Chondrocyte (in vitro differentiated cells): ENCODE data around the gene ADRA1B. TPM values are rescaled to one million over a fixed set of nuclear protein-coding genes. Genes with fewer than 3 reads are reported as not detected.

Source experiments
- DNase-seq: peaks from one replicate; pipeline ENCODE4 v3.0.0; 2021; ENCODE audit warnings: mixed read lengths, low spot score
- H3K27ac Mint-ChIP-seq: one replicate; pipeline ENCODE4 v1.8.0; 2021; ENCODE audit warnings: mild to moderate bottlenecking, moderate library complexity, mixed read lengths; ENCODE audit not compliant: unreplicated experiment
- H3K27me3 Mint-ChIP-seq: 2 replicates; pipeline ENCODE4 v1.8.0; 2021; ENCODE audit warnings: low read depth, mixed read lengths
- H3K36me3 Mint-ChIP-seq: 2 replicates; pipeline ENCODE4 v1.8.0; 2021; ENCODE audit warnings: low read depth, mixed read lengths
- H3K4me1 Mint-ChIP-seq: 2 replicates; pipeline ENCODE4 v1.8.0; 2021; ENCODE audit warnings: low read depth, mild to moderate bottlenecking, mixed read lengths
- H3K4me3 Mint-ChIP-seq: one replicate; pipeline ENCODE4 v1.8.0; 2021; ENCODE audit warnings: mild to moderate bottlenecking, moderate library complexity, mixed read lengths; ENCODE audit not compliant: unreplicated experiment
- H3K9me3 Mint-ChIP-seq: 2 replicates; pipeline ENCODE4 v1.8.0; 2021; ENCODE audit warnings: low read depth, mixed read lengths
- CTCF ChIP-seq: fragments of 200-600 bp; sonication (generic); IDR thresholded peaks from 2 replicates; pipeline ENCODE4 v1.5.0; 2021; ENCODE audit warnings: antibody characterized with exemption, mild to moderate bottlenecking, moderate library complexity
- total RNA-seq: library from RNA; stranded (reverse); gene quantifications from 3 replicates; pipeline ENCODE4 v1.2.1, GENCODE V29; 2021

ADRA1B gene
- total RNA-seq, 1 donor from 2014 or later: 0.72 TPM

DNA sequence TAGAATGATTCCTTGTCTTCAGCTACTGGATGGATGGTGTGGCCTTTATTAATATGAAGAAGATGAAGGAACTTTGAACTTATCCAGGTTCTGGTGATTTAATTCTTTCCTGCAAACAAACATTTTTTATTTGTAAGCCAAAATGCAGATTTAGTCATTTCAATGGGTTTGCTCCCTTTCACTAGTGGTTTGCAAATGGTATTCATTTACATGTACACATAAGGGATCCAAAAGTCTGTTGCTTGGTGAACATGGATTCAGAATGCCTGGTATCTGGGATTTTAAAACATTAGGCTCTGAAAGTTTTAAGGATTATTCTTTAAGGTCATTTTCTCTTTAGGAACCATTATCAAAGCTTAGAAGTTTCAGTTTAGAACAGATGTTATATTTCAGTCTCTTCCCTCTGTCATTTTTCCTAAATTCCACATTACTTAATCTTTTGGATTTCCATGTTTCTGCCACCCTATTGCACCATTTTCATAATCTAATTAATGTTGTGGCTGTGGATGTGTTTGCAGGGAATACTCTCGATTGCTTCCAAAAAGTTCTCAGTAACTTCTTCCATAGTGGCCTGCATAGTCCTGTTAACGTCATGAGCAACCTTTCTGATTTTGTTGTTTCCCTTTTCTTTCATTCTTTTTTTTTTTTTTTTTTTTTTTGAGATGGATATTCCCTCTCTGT lies 102.8 kb downstream of the ADRA1B start:
- DNase-seq: no peak
- peaks cover 8% of the 10 kb centered on the region for H3K4me1 Mint-ChIP-seq
- no peaks in the 10 kb centered on the region for H3K9me3 Mint-ChIP-seq
- H3K27me3 Mint-ChIP-seq: no peaks in the 10 kb centered on the region
- no peak overlapping the region for H3K4me3 Mint-ChIP-seq
- peaks cover 3% of the 10 kb centered on the region for H3K36me3 Mint-ChIP-seq
- no peak for TF ChIP-seq CTCF
- no peak overlapping the region for H3K27ac Mint-ChIP-seq

- Mint-ChIP-seq H3K9me3 (no peaks in the 10 kb centered on the region), H3K4me1 (peaks cover 8% of the 10 kb centered on the region)
These were observed 104.0 kb downstream of the ADRA1B start for GRCh38 chr5:160020266-160020770.

DNA sequence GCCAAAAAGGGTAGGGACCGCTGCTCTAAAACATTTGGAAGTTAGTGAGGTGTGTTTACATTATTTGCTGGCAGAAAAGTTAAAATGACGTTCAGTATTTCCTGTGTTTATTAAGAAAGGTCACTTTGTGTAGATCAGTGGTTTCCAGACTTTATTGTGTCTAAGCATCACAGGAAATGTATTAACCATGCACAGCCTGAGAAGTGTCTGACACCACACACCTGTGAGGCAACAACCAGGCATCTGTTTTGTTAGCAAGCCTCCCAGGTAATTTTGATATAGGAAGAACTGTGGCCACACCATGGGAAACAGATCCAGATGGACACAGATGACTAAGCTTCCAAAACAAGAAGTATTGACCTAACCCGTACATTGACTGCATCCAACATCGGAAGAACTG lies 104.7 kb downstream of the ADRA1B start:
- H3K27ac Mint-ChIP-seq: no peak overlapping the region
- peaks cover 8% of the 10 kb centered on the region for H3K36me3 Mint-ChIP-seq
- no peak overlapping the region for H3K4me3 Mint-ChIP-seq
- no peak for TF ChIP-seq CTCF
- no peaks in the 10 kb centered on the region for H3K9me3 Mint-ChIP-seq
- H3K4me1 Mint-ChIP-seq: peaks cover 12% of the 10 kb centered on the region
- H3K27me3 Mint-ChIP-seq: no peaks in the 10 kb centered on the region
- no peak for DNase-seq

More at GRCh38 chr5:160020266-160020770, 104.0 kb downstream of the ADRA1B start:
- Mint-ChIP-seq H3K4me3 (no peak overlapping the region), H3K27me3 (no peaks in the 10 kb centered on the region), H3K27ac (no peak overlapping the region), H3K36me3 (peaks cover 3% of the 10 kb centered on the region)
- no peak for DNase-seq
- TF ChIP-seq CTCF: no peak

DNA sequence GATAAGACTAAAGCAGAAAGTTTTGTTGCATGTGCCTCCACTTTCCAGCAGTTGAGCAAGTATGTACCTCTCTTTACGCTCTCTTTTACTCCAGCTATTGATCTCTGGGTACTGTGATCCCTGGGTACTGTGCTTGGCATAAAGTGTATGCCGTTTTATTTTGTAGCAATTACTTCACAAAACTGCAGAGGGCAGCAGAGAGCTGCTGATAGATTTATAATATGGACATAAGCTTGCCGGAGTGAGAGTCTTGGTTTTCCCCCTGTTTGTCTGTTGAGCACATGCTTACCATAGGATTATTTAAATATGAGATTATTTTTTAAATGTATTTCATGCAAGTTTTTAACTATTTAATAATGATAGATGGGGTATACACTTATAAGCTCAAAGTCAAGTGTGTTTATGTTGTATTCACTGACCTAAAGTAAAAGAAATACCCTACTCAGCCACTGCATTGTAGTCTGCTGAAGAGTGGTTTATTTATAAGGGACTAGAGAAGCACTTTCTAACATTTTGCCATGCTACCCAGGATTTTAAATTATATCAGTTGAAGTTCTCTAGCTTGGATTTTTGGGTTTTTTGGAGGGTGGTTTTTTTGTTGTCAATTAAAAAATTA lies 105.7 kb downstream of the ADRA1B start:
- Mint-ChIP-seq H3K27me3 (no peaks in the 10 kb centered on the region), H3K27ac (no peak overlapping the region), H3K4me3 (no peak overlapping the region), H3K36me3 (peaks cover 8% of the 10 kb centered on the region), H3K4me1 (peaks cover 13% of the 10 kb centered on the region), H3K9me3 (no peaks in the 10 kb centered on the region)
- DNase-seq: no peak
- peak; percentile 94 for TF ChIP-seq CTCF

Other genes with a start within 250 kb of the ADRA1B start
- 41.1 to 47.8 TPM (median 42.0 TPM) in 3 replicates for gene TTC1, start 92.7 kb downstream of the ADRA1B start, total RNA-seq
- 14.1 to 20.8 TPM (median 18.5 TPM) in 3 replicates for gene PWWP2A, start 203.0 kb downstream of the ADRA1B start, total RNA-seq